Smooth muscle cell (in vitro differentiated cells): ENCODE data around the gene HSF5. TPM values are rescaled to one million over a fixed set of nuclear protein-coding genes. Genes with fewer than 3 reads are reported as not detected.

Experiments used
- polyA plus RNA-seq: library from polyadenylated mRNA; unstranded; fragments of >200 nt; fragmentation: Nextera tagmentation; extraction: Ambion mirVana; gene quantifications from 2 replicates; pipeline ENCODE4 v1.2.1, GENCODE V29; 2016
- total RNA-seq: library from RNA; depleted of rRNA; stranded (reverse); fragments of >200 nt; gene quantifications from 2 replicates; pipeline ENCODE4 v1.2.3, GENCODE V29; 2014

Gene HSF5
- total and polyA plus RNA-seq, 2 experiments from 2014 or later, result not detected

Other genes starting within 250 kb of the HSF5 start
- 1.7 and 4.1 TPM in 2 replicates for gene LPO, start 249.8 kb downstream of the HSF5 start, total RNA-seq
- gene LPO, start 249.8 kb downstream of the HSF5 start, polyA plus RNA-seq, result 3.3 TPM in 2 replicates
- gene MPO, start 207.5 kb downstream of the HSF5 start, total RNA-seq, result not detected in 2 replicates
- gene MPO, start 207.5 kb downstream of the HSF5 start, polyA plus RNA-seq, result 0.09 TPM in 1 of 2 replicates, not detected in the other
- gene TSPOAP1, start 159.6 kb downstream of the HSF5 start, total RNA-seq, result 4.3 and 7.0 TPM in 2 replicates
- gene TSPOAP1, start 159.6 kb downstream of the HSF5 start, polyA plus RNA-seq, result 11.7 and 18.3 TPM in 2 replicates
- 58.5 and 66.1 TPM in 2 replicates for gene SUPT4H1, start 136.2 kb downstream of the HSF5 start, total RNA-seq
- 92.4 and 107 TPM in 2 replicates for gene SUPT4H1, start 136.2 kb downstream of the HSF5 start, polyA plus RNA-seq
- 3.2 and 3.8 TPM in 2 replicates for gene RNF43, start 70.9 kb downstream of the HSF5 start, total RNA-seq
- gene RNF43, start 70.9 kb downstream of the HSF5 start, polyA plus RNA-seq, result 0.17 and 2.1 TPM in 2 replicates
- gene MTMR4, start 26.2 kb upstream of the HSF5 start, total RNA-seq, result 25.4 and 45.0 TPM in 2 replicates
- gene MTMR4, start 26.2 kb upstream of the HSF5 start, polyA plus RNA-seq, result 15.8 and 20.6 TPM in 2 replicates
- 0.04 TPM in 1 of 2 replicates, not detected in the other for gene TEX14, start 203.6 kb upstream of the HSF5 start, total RNA-seq
- gene TEX14, start 203.6 kb upstream of the HSF5 start, polyA plus RNA-seq, result not detected in 2 replicates
- gene RAD51C, start 204.2 kb upstream of the HSF5 start, total RNA-seq, result 20.9 and 23.2 TPM in 2 replicates
- gene RAD51C, start 204.2 kb upstream of the HSF5 start, polyA plus RNA-seq, result 27.1 and 29.9 TPM in 2 replicates